ENCODE results near the gene METTL26.

The METTL26 gene

DNA sequence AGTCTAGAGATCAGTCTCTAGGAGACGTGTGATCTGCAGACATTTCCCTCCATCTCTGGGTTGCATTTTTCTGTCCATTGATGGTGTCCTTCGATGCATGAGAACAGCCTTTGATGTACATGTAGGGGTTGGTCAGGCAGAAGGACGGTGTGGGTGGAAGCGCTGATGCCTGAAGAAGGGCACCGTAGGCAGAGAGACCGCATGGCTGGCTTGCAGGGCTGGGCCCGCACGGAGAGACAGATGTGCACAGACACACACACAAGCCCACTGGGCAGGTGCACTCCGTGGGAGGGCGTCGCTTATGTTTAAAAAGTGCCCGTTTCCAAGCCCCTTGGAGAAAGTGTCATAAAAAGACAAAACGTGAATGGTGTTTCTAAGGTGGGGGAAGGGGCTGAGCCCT is 21.0 kb downstream of the METTL26 start:
- no peaks in the 10 kb centered on the region for H3K36me3 ChIP-seq (ENCODE audit: control insufficient read depth, insufficient read depth, low read length)
- H3K4me3 ChIP-seq (replicated peaks; ENCODE audit: low read depth, low read length) = no peak overlapping the region
- TF ChIP-seq, protein P1, sequence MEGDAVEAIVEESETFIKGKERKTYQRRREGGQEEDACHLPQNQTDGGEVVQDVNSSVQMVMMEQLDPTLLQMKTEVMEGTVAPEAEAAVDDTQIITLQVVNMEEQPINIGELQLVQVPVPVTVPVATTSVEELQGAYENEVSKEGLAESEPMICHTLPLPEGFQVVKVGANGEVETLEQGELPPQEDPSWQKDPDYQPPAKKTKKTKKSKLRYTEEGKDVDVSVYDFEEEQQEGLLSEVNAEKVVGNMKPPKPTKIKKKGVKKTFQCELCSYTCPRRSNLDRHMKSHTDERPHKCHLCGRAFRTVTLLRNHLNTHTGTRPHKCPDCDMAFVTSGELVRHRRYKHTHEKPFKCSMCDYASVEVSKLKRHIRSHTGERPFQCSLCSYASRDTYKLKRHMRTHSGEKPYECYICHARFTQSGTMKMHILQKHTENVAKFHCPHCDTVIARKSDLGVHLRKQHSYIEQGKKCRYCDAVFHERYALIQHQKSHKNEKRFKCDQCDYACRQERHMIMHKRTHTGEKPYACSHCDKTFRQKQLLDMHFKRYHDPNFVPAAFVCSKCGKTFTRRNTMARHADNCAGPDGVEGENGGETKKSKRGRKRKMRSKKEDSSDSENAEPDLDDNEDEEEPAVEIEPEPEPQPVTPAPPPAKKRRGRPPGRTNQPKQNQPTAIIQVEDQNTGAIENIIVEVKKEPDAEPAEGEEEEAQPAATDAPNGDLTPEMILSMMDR (IDR thresholded peaks at IDR 0.05; ENCODE audit: insufficient read depth, low read length, poor library complexity, severe bottlenecking) = no peak
- no peaks in the 10 kb centered on the region for H3K27me3 ChIP-seq (replicated peaks; ENCODE audit: control insufficient read depth, insufficient read depth, low read length)
- no peak for DNase-seq (ENCODE audit: extremely low read depth, insufficient read length)

DNA sequence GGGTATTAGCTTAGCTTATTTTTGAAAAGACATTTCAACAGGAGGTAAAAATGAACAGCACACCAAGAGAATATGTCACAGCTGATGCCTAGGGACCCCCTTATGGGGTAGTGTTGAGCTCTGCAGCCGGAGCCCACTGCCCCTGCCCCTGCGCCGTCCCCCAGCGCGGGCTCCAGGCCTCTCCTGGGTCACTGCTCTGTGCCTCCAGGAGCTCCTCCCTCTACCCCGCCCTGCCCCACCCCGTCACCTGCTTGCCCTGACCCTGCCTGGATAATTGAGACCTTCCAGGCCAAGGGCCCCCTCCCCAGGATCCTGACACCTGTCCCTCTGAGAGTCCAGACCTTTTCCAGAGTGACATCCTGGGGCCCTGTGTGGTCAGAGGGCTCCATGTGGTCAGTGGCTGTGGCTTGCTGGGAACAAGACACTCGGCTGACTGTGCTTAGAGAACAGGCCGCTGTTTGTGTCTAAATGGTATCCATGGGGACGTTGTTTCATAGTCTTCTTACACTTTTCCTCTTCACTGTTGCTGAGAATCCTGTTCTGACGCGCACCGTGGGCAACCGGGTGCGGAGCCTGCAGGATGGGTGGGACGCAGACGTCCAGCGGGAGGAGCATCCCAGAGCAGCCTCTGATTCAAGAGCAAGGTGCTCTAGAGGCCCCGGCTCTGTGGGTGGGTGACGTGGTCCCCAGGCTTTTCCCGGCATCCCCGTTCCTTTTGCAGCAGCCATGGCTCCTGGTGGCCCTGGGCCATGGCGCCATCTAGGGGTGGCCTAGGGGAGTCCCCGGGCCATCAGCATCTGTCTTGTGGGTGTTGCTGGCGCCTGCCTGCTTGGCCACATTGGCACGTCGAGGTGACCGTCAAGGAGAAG is 25.4 kb downstream of the METTL26 start:
- no peaks in the 10 kb centered on the region for H3K27me3 ChIP-seq (replicated peaks; ENCODE audit: control insufficient read depth, insufficient read depth, low read length)
- H3K36me3 ChIP-seq (ENCODE audit: control insufficient read depth, insufficient read depth, low read length) = no peaks in the 10 kb centered on the region; the same call in 1 of the 2 replicates
- no peak overlapping the region for H3K4me3 ChIP-seq (replicated peaks; ENCODE audit: low read depth, low read length)
- DNase-seq (ENCODE audit: extremely low read depth, insufficient read length) = no peak
- TF ChIP-seq, protein P1 (IDR thresholded peaks at IDR 0.05; ENCODE audit: insufficient read depth, low read length, poor library complexity, severe bottlenecking) = peak; percentile 47

DNA sequence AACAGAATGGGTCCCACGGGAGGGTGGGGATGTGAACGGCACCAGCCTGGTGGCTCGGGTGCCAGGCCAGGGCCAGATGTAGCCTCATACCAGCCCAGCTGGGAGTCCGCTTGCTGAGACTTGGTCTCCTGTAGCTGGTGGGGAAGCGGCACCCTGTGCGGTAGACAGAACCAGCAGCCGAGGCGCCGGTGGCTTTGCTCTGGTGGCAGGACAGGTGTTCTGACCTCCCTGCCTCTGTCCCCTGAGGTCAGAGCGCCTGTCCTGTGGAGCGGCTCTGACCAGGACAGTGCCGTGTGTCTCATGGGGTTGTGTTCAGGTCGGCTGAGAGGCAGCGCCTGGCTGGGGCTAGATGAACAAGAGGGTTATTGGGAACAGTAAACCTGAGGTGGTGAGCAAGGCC is 26.1 kb downstream of the METTL26 start:
- DNase-seq (ENCODE audit: extremely low read depth, insufficient read length) = no peak
- Histone ChIP-seq H3K36me3 (ENCODE audit: control insufficient read depth, insufficient read depth, low read length) (no peaks in the 10 kb centered on the region; the same call in 1 of the 2 replicates), H3K4me3 (replicated peaks; ENCODE audit: low read depth, low read length) (no peak overlapping the region), H3K27me3 (replicated peaks; ENCODE audit: control insufficient read depth, insufficient read depth, low read length) (no peaks in the 10 kb centered on the region)
- TF ChIP-seq, protein P1 (IDR thresholded peaks at IDR 0.05; ENCODE audit: insufficient read depth, low read length, poor library complexity, severe bottlenecking) = no peak

DNA sequence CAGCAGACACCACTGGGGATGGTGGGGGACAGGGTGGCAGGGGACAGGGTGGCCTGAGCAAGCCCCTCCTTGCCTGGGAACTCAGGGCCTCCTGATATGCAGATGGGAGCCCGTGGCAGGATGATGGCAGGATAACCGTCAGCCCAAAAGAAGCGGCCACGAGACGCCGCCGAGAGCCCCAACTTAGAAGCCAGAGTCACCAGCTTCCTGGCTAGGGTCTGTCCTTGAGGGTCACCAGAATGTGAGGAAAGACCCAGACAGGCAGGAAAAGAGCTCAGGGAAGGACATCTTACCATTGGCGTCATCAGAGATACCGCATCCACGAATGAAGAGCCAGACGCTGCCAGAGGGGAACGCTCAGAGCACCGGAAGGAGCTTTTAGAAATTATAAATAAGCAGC is 26.8 kb downstream of the METTL26 start:
- Histone ChIP-seq H3K36me3 (ENCODE audit: control insufficient read depth, insufficient read depth, low read length) (no peaks in the 10 kb centered on the region; the same call in 1 of the 2 replicates), H3K27me3 (replicated peaks; ENCODE audit: control insufficient read depth, insufficient read depth, low read length) (no peaks in the 10 kb centered on the region), H3K4me3 (replicated peaks; ENCODE audit: low read depth, low read length) (no peak overlapping the region)
- DNase-seq (ENCODE audit: extremely low read depth, insufficient read length) = no peak
- TF ChIP-seq, protein P1 (IDR thresholded peaks at IDR 0.05; ENCODE audit: insufficient read depth, low read length, poor library complexity, severe bottlenecking) = no peak

DNA sequence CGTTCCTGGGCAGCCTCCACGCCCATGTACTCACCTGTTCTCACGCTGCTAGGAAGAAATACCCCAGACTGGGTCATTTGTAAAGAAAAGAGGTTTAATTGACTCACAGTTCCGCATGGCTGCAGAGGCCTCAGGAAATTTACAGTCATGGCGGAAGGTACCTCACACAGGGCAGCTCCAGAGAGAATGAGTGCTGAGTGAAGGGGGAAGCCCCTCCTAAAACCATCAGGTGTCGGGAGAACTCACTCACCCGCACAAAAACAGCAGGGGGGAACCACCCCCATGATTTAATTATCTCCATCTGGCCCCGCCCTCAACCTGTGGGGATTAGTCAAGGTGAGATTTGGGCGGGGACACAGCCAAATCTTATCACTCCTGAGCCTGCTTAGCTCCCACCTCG is 28.1 kb downstream of the METTL26 start:
- H3K4me3 ChIP-seq (replicated peaks; ENCODE audit: low read depth, low read length) = no peak overlapping the region
- H3K27me3 ChIP-seq (replicated peaks; ENCODE audit: control insufficient read depth, insufficient read depth, low read length) = no peaks in the 10 kb centered on the region
- no peaks in the 10 kb centered on the region; the same call in 1 of the 2 replicates for H3K36me3 ChIP-seq (ENCODE audit: control insufficient read depth, insufficient read depth, low read length)
- DNase-seq (ENCODE audit: extremely low read depth, insufficient read length) = no peak
- TF ChIP-seq, protein P1 (IDR thresholded peaks at IDR 0.05; ENCODE audit: insufficient read depth, low read length, poor library complexity, severe bottlenecking) = no peak

Measured in GM06990 (cell line).